Neural cell (in vitro differentiated cells): ENCODE data around the gene ASIC2.

Experiments
- CTCF ChIP-seq: fragments of 450-650 bp; IDR thresholded peaks from 2 replicates; pipeline ENCODE4 v1.5.1; 2014; ENCODE audit warnings: antibody characterized with exemption, mild to moderate bottlenecking, moderate library complexity; ENCODE audit not compliant: poor library complexity, severe bottlenecking
- EP300 ChIP-seq: fragments of 450-650 bp; conservative IDR thresholded peaks from 2 replicates; pipeline ENCODE4 v1.6.1; 2014; ENCODE audit warnings: antibody characterized with exemption, mild to moderate bottlenecking, moderate library complexity; ENCODE audit not compliant: poor library complexity, severe bottlenecking
- EZH2 ChIP-seq: fragments of 200-600, 300-800 bp; shearing (Covaris generic), sonication (generic); IDR thresholded peaks from 2 replicates; pipeline ENCODE4 v1.6.1; 2014; ENCODE audit warnings: antibody characterized with exemption, low read length, borderline replicate concordance, mild to moderate bottlenecking; ENCODE audit not compliant: insufficient read depth, poor library complexity, severe bottlenecking
- MXI1 ChIP-seq: fragments of 450-650 bp; conservative IDR thresholded peaks from 2 replicates; pipeline ENCODE4 v1.6.1; 2014; ENCODE audit warnings: antibody characterized with exemption, mild to moderate bottlenecking; ENCODE audit not compliant: poor library complexity, severe bottlenecking
- RAD21 ChIP-seq: fragments of 450-650 bp; conservative IDR thresholded peaks from 2 replicates; pipeline ENCODE4 v1.6.1; 2014; ENCODE audit warnings: antibody characterized with exemption, mild to moderate bottlenecking, moderate library complexity
- REST ChIP-seq: IDR thresholded peaks from 2 replicates; pipeline ENCODE4 v1.6.1; 2012; ENCODE audit warnings: borderline replicate concordance
- SMC3 ChIP-seq: fragments of 450-650 bp; conservative IDR thresholded peaks from 2 replicates; pipeline ENCODE4 v1.6.1; 2014; ENCODE audit warnings: antibody characterized with exemption, mild to moderate bottlenecking, moderate library complexity; ENCODE audit not compliant: poor library complexity
- TAF1 ChIP-seq: IDR thresholded peaks from 2 replicates; pipeline ENCODE4 v1.6.1; 2012; ENCODE audit warnings: low read depth

GRCh38 chr17:33200587-33200986, 92.5 kb downstream of the ASIC2 start:
- TF ChIP-seq TAF1 (no peak), CTCF (no peak), EZH2 (no peak), SMC3 (no peak), MXI1 (no peak), EP300 (no peak), RAD21 (no peak), REST (no peak)
